Neural progenitor cell (in vitro differentiated cells): ENCODE results near the gene PANX1.

Experiments
- EZH2 ChIP-seq: fragments of 200-600 bp; sonication (generic); IDR thresholded peaks from 2 replicates; pipeline ENCODE4 v1.6.1; 2017; ENCODE audit warnings: antibody characterized with exemption, mild to moderate bottlenecking, moderate library complexity
- EZH2phosphoT487 ChIP-seq: fragments of 200-600 bp; sonication (generic); IDR thresholded peaks from 2 replicates; pipeline ENCODE4 v1.6.1; 2017; ENCODE audit warnings: antibody characterized with exemption
- TF ChIP-seq, protein P1 (sequence below): fragments of 200-600 bp; sonication (generic); IDR thresholded peaks from 2 replicates; pipeline ENCODE4 v1.5.1; 2017; ENCODE audit warnings: antibody characterized with exemption, mild to moderate bottlenecking

DNA sequence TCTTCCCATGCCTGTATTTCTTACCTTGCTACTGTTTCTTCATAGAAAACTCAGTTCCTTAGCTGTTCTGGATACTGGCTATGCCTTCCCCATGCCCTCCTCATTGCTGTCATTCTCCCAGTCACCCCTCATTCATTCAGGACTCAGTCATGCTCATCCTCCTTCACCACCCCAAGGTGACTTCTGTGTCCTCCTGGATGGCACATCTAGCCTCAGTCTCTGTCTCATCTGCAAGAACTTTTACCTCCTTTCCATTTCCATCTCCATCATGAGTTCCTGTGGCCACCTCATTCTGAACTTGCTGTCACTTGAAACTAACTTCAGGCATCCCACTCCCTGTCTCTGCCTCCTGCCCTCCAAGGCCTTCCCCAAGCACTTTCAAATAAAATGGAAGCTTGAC lies 42.3 kb downstream of the PANX1 start:
- TF ChIP-seq, protein P1, sequence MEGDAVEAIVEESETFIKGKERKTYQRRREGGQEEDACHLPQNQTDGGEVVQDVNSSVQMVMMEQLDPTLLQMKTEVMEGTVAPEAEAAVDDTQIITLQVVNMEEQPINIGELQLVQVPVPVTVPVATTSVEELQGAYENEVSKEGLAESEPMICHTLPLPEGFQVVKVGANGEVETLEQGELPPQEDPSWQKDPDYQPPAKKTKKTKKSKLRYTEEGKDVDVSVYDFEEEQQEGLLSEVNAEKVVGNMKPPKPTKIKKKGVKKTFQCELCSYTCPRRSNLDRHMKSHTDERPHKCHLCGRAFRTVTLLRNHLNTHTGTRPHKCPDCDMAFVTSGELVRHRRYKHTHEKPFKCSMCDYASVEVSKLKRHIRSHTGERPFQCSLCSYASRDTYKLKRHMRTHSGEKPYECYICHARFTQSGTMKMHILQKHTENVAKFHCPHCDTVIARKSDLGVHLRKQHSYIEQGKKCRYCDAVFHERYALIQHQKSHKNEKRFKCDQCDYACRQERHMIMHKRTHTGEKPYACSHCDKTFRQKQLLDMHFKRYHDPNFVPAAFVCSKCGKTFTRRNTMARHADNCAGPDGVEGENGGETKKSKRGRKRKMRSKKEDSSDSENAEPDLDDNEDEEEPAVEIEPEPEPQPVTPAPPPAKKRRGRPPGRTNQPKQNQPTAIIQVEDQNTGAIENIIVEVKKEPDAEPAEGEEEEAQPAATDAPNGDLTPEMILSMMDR: no peak
- TF ChIP-seq EZH2 (no peak), EZH2phosphoT487 (no peak)
